GM12865 (cell line): ENCODE results near the gene SMIM13.
"Not testable (repeated sequence)": the region's sequence is repeated elsewhere in the genome, so short reads cannot be mapped to it uniquely, and the experiment has no call there.

Experiments used
- DNase-seq: peaks from one replicate; pipeline ENCODE4 v3.0.0; 2010; ENCODE audit warnings: low read depth
- H3K4me3 ChIP-seq: 2 replicates; pipeline ENCODE4 v1.5.1; 2011; ENCODE audit warnings: mild to moderate bottlenecking, low read depth, low read length, control low read depth
- TF ChIP-seq, protein P1 (sequence below): IDR thresholded peaks from 2 replicates; pipeline ENCODE4 v1.5.1; 2011; ENCODE audit warnings: low read length, control low read depth, low read depth, inconsistent platforms; ENCODE audit not compliant: insufficient read depth; ENCODE audit errors: missing control alignments

The SMIM13 gene

DNA sequence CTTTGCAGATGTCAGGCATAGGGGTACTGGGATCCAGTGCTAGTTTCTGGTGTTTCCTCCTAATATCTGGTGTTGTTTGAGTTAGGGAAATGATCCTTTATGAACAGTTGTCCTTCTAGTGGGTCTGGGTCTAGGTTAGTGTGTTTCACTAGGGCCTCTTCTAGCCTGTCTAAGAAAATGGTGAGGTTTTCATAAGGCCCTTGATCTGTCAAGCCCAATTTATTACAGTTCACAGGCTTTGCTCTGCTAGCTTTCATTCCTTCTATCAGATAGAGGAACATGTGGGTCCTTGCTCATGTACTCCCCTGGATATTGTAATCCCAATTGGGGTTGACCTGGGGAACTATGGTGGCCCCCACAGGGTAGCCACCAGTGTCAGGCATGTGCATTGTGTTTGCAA lies 15.1 kb downstream of the SMIM13 start:
- no peak overlapping the region for H3K4me3 ChIP-seq
- DNase-seq = no peak
- TF ChIP-seq, protein P1, sequence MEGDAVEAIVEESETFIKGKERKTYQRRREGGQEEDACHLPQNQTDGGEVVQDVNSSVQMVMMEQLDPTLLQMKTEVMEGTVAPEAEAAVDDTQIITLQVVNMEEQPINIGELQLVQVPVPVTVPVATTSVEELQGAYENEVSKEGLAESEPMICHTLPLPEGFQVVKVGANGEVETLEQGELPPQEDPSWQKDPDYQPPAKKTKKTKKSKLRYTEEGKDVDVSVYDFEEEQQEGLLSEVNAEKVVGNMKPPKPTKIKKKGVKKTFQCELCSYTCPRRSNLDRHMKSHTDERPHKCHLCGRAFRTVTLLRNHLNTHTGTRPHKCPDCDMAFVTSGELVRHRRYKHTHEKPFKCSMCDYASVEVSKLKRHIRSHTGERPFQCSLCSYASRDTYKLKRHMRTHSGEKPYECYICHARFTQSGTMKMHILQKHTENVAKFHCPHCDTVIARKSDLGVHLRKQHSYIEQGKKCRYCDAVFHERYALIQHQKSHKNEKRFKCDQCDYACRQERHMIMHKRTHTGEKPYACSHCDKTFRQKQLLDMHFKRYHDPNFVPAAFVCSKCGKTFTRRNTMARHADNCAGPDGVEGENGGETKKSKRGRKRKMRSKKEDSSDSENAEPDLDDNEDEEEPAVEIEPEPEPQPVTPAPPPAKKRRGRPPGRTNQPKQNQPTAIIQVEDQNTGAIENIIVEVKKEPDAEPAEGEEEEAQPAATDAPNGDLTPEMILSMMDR = no peak

DNA sequence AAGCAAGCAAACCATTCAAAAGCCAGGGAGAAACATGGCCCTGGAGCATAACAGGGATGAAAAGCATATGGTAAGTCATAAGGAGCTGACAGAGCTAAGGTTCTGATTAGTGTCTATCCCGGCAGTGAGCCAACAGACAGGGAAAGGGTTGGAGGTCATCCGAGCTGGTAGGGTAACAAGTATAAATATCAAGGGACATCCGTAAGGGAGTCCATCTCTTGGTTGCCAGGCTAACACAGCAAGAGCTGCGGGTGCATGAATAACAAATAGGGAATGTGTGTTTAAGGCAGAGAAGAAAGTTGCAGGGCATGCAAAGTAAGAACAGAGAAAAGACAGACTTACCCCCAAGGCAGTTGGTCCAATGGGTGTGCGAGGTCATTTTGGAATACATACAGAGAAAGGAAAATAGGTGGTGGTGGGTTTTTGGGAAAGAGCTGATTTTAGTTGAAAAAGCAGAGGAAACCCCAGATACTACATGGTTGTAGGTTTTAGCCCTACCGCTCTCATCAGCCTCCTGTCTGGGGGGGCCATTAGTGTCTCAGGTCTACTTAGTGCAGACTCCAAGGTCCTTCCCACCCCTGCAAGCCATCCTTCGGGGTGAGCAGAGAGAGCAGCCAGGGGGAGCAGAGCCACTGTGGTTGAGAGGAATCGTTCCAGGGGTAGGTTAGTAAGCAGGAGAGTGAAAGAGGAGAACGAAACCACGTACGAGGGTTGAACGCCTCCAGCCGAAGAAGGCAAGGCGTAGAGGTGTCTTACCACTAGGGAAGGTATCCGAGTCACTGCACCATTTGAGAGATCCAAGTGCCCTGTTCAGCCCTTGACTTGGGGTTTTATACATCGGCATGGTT lies 17.5 kb downstream of the SMIM13 start, which contains the start of gene ERVFRD-1:
Gene ERVFRD-1 (minus strand): TSS at position 805 of the 848 bp plus-strand sequence. CDS start 6,415 bp downstream, outside the sequence.
- H3K4me3 ChIP-seq = no peak within 1 kb of the TSS
- DNase-seq = no peak
- TF ChIP-seq, protein P1 = no peak

DNA sequence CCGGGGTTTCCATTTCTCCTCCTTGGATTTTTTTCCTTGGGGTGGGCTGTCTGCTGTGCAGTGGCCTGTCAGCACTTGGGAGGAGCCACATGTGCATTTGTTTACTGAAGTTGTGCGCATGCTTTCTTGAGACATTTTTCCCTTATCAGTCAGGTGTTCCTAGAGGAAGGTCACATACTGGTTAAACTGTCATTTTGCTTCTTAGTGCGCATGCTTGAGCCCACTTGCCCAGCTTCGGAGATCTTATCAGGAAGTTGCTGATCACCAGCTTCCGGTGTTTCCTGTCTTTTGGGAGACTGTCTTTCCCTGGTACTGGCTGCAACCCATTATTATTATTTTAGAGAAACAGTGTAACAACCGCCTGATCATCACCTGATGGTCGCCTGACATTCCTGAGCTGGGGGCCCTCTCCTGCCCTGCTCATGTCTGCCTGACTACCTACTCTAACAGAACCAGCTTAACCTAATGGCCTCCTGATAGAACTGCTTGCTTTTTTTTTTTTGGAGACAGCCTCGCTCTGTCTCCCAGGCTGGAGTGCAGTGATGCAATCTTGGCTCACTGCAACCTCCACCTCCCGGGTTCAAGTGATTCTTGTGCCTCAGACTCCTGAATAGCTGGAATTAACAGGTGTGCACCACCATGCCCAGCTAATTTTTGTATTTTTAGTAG lies 18.3 kb downstream of the SMIM13 start:
- DNase-seq = no peak
- TF ChIP-seq, protein P1 = no peak
- H3K4me3 ChIP-seq = no peak overlapping the region

DNA sequence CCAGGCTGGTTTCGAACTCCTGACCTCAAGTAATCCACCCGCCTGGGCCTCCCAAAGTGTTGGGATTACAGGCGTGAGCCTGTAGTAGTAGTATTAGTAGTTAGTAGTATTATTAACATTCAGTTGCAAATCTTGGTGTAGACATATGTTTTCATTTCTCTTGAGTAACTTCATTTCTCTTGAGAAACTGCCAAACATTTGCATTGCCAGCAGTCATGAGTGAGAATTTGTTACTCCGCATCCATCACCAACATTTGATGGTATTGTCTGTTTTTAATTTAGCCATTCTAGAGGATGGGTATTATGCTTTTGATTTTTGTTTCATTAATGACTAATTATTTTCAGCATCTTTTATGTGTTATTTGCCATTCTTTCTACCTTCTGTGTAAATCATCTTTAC lies 19.4 kb downstream of the SMIM13 start:
- no peak for DNase-seq
- TF ChIP-seq, protein P1 = no peak
- H3K4me3 ChIP-seq = no peak overlapping the region

DNA sequence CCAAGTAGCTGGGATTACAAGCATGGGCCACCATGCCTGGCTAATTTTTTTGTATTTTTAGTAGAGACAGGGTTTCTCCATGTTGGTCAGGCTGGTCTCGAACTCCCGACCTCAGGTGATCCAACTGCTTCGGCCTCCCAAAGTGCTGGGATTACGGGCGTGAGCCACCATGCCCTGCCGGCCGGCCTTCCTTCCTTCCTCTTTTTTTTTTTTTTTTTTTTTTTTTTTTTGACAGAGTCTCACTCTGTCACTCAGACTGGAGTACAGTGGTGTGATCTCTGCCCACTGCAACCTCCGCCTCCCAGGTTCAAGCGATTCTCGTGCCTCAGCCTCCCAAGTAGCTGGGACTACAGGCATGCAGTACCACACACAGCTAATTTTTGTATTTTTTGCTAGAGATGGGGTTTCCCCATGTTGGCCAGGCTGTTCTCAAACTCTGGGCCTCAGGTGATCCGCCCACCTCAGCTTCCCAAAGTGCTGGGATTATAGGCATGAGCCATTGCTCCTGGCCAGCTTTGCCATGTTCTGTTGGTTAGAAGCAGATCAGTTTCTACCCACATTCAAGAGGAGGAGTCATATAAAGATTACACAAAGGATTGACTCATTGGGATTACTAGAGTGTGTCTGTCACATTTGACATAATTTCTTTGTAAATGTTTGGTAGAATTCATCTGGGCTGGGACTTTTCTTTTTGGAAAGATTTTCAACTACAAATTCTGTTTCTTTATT lies 22.3 kb downstream of the SMIM13 start:
- DNase-seq, H3K4me3 ChIP-seq: not testable (repeated sequence)

DNA sequence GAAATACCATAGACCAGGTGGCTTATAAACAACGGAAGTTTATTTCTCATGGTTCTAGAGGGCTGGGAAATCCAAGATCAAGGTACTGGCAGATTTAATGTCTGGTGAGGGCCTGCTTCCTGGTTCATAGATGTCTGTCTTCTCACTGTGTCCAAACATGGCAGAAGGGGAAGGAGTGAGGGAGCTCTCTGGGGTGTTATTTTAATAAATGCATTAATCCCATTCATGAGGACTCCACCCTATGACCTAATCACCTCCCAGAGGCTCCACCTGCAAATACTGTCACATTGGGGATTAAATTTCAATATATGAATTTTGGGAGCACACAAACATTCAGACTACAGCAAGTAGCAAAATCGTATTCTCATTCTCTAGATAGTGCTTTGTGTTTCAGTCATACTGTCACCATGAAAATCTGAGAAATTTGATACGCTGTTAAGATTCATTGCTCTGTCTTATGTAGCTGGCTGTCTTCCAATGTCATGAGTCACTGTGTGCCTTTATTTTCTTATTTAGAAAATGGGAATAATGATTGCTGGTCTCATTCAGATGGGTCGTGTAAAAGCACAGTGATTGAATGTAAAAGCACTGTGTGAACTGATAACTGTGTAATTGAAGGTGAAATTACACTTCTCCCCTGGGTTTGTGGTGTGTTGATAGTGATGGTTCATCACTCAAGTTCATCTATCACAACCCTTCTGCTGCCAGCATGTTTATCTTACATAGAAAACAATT lies 26.8 kb downstream of the SMIM13 start:
- TF ChIP-seq, protein P1 = no peak
- DNase-seq = no peak
- H3K4me3 ChIP-seq = no peak overlapping the region
